HEK293 (cell line): Measurements from ENCODE around the gene NTN4.
A peak's percentile ranks its signal among the peaks of the same experiment; 100 is the strongest.

Experiments
- GLIS2 ChIP-seq: fragments of 450-650 bp; formaldehyde crosslinking; IDR thresholded peaks from 2 replicates; pipeline ENCODE4 v1.5.1; 2016; ENCODE audit warnings: missing biosample characterization, missing genetic modification characterization
- IKZF3 ChIP-seq: fragments of 450-650 bp; IDR thresholded peaks from 2 replicates; pipeline ENCODE4 v1.5.0; 2018; ENCODE audit warnings: missing biosample characterization, mild to moderate bottlenecking, missing genetic modification characterization, moderate library complexity
- KLF7 ChIP-seq: fragments of 450-650 bp; formaldehyde crosslinking; IDR thresholded peaks from 2 replicates; pipeline ENCODE4 v1.5.1; 2016; ENCODE audit warnings: missing biosample characterization, missing genetic modification characterization, borderline replicate concordance
- PRDM6 ChIP-seq: fragments of 450-650 bp; formaldehyde crosslinking; IDR thresholded peaks from 2 replicates; pipeline ENCODE4 v1.5.1; 2017; ENCODE audit warnings: missing biosample characterization, missing genetic modification characterization
- SP2 ChIP-seq: fragments of 450-650 bp; formaldehyde crosslinking; IDR thresholded peaks from 2 replicates; pipeline ENCODE4 v1.5.1; 2016; ENCODE audit warnings: missing biosample characterization, missing genetic modification characterization
- ZBTB10 ChIP-seq: fragments of 450-650 bp; formaldehyde crosslinking; IDR thresholded peaks from 2 replicates; pipeline ENCODE4 v1.5.1; 2016; ENCODE audit warnings: missing biosample characterization, missing genetic modification characterization
- ZBTB48 ChIP-seq: fragments of 450-650 bp; formaldehyde crosslinking; IDR thresholded peaks from 2 replicates; pipeline ENCODE4 v1.5.1; 2016; ENCODE audit warnings: missing biosample characterization, missing genetic modification characterization
- ZFHX2 ChIP-seq: fragments of 450-650 bp; formaldehyde crosslinking; conservative IDR thresholded peaks from 2 replicates; pipeline ENCODE4 v1.5.1; 2016; ENCODE audit warnings: missing biosample characterization, missing genetic modification characterization
- ZNF169 ChIP-seq: fragments of 450-650 bp; formaldehyde crosslinking; IDR thresholded peaks from 2 replicates; pipeline ENCODE4 v1.5.1; 2016; ENCODE audit warnings: missing biosample characterization, missing genetic modification characterization
- ZNF280D ChIP-seq: fragments of 450-650 bp; formaldehyde crosslinking; IDR thresholded peaks from 2 replicates; pipeline ENCODE4 v1.5.1; 2016; ENCODE audit warnings: missing biosample characterization, missing genetic modification characterization
- ZNF311 ChIP-seq: fragments of 450-650 bp; formaldehyde crosslinking; IDR thresholded peaks from 2 replicates; pipeline ENCODE4 v1.5.1; 2017; ENCODE audit warnings: missing biosample characterization, missing genetic modification characterization, borderline replicate concordance
- ZNF366 ChIP-seq: fragments of 450-650 bp; formaldehyde crosslinking; conservative IDR thresholded peaks from 2 replicates; pipeline ENCODE4 v1.5.1; 2016; ENCODE audit warnings: missing biosample characterization, missing genetic modification characterization
- ZNF394 ChIP-seq: fragments of 450-650 bp; formaldehyde crosslinking; IDR thresholded peaks from 2 replicates; pipeline ENCODE4 v1.5.1; 2016; ENCODE audit warnings: missing biosample characterization, missing genetic modification characterization, mild to moderate bottlenecking, moderate library complexity, borderline replicate concordance
- ZNF449 ChIP-seq: fragments of 450-650 bp; formaldehyde crosslinking; IDR thresholded peaks from 2 replicates; pipeline ENCODE4 v1.5.1; 2017; ENCODE audit warnings: missing biosample characterization, mild to moderate bottlenecking, missing genetic modification characterization, moderate library complexity
- ZNF514 ChIP-seq: fragments of 450-650 bp; formaldehyde crosslinking; IDR thresholded peaks from 2 replicates; pipeline ENCODE4 v1.5.1; 2016; ENCODE audit warnings: missing biosample characterization, missing genetic modification characterization
- ZNF549 ChIP-seq: fragments of 450-650 bp; IDR thresholded peaks from 2 replicates; pipeline ENCODE4 v1.5.1; 2018; ENCODE audit warnings: missing biosample characterization, missing genetic modification characterization, mild to moderate bottlenecking, inconsistent platforms, moderate library complexity
- ZNF596 ChIP-seq: fragments of 450-650 bp; IDR thresholded peaks from 2 replicates; pipeline ENCODE4 v1.5.0; 2018; ENCODE audit warnings: missing biosample characterization, mild to moderate bottlenecking, missing genetic modification characterization, moderate library complexity
- ZNF624 ChIP-seq: fragments of 450-650 bp; formaldehyde crosslinking; IDR thresholded peaks from 2 replicates; pipeline ENCODE4 v1.5.1; 2017; ENCODE audit warnings: missing biosample characterization, missing genetic modification characterization
- ZNF654 ChIP-seq: fragments of 450-650 bp; formaldehyde crosslinking; IDR thresholded peaks from 2 replicates; pipeline ENCODE4 v1.5.1; 2016; ENCODE audit warnings: low read depth, missing biosample characterization, missing genetic modification characterization
- ZNF76 ChIP-seq: fragments of 450-650 bp; formaldehyde crosslinking; IDR thresholded peaks from 2 replicates; pipeline ENCODE4; 2016; ENCODE audit warnings: low read depth, missing biosample characterization, missing genetic modification characterization, borderline replicate concordance
- ZNF776 ChIP-seq: fragments of 450-650 bp; formaldehyde crosslinking; IDR thresholded peaks from 2 replicates; pipeline ENCODE4 v1.5.0; 2017; ENCODE audit warnings: missing biosample characterization, missing genetic modification characterization, borderline replicate concordance
- ZNF777 ChIP-seq: fragments of 450-650 bp; formaldehyde crosslinking; IDR thresholded peaks from 2 replicates; pipeline ENCODE4 v1.5.1; 2017; ENCODE audit warnings: missing biosample characterization, missing genetic modification characterization, borderline replicate concordance
- ZNF843 ChIP-seq: fragments of 450-650 bp; formaldehyde crosslinking; IDR thresholded peaks from 2 replicates; pipeline ENCODE4 v1.5.1; 2016; ENCODE audit warnings: missing biosample characterization, missing genetic modification characterization
- TF ChIP-seq, protein P1 (sequence below): fragments of 450-650 bp; formaldehyde crosslinking; conservative IDR thresholded peaks from 2 replicates; pipeline ENCODE4 v1.5.1; 2016; ENCODE audit warnings: low read depth, missing biosample characterization, missing genetic modification characterization
- TF ChIP-seq, protein P2 (sequence below): fragments of 450-650 bp; formaldehyde crosslinking; IDR thresholded peaks from 2 replicates; pipeline ENCODE4 v1.5.1; 2016; ENCODE audit warnings: missing biosample characterization, missing genetic modification characterization

NTN4 gene

DNA sequence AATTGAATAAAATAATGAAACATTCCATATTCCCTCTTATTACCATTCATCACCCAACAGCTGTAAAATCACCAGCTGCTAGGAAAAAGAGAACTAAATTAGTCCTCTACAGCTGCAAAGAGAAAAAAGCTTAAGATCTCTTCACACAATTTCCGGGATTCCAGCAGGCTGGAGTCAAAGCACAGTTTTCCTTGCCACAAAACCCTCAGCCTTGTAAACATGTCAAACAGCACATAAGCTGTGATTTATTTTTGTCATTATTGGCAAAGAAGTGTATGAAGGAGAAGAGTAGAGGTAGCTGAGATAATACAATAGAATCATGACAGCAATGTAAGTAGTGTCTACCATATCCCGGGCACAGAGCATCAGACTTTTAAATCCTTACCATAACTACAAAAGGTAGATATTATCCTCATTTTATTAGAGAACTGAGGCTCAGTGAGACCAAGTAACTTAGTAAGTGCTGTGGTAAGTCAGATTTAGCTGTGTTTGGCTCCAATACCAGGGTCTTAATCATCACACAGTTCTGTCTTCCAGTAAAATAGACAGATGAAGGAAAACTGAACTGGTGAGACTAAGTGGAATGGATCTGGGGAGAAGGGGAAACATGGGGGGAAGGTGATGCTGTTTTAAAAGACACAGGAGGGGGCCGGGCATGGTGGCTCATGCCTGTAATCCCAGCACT lies 57.3 kb downstream of the NTN4 start (continued):
- TF ChIP-seq PRDM6 (tag by site-specific recombination): peak; percentile 98
- no peak for TF ChIP-seq ZNF311
- TF ChIP-seq, protein P1, sequence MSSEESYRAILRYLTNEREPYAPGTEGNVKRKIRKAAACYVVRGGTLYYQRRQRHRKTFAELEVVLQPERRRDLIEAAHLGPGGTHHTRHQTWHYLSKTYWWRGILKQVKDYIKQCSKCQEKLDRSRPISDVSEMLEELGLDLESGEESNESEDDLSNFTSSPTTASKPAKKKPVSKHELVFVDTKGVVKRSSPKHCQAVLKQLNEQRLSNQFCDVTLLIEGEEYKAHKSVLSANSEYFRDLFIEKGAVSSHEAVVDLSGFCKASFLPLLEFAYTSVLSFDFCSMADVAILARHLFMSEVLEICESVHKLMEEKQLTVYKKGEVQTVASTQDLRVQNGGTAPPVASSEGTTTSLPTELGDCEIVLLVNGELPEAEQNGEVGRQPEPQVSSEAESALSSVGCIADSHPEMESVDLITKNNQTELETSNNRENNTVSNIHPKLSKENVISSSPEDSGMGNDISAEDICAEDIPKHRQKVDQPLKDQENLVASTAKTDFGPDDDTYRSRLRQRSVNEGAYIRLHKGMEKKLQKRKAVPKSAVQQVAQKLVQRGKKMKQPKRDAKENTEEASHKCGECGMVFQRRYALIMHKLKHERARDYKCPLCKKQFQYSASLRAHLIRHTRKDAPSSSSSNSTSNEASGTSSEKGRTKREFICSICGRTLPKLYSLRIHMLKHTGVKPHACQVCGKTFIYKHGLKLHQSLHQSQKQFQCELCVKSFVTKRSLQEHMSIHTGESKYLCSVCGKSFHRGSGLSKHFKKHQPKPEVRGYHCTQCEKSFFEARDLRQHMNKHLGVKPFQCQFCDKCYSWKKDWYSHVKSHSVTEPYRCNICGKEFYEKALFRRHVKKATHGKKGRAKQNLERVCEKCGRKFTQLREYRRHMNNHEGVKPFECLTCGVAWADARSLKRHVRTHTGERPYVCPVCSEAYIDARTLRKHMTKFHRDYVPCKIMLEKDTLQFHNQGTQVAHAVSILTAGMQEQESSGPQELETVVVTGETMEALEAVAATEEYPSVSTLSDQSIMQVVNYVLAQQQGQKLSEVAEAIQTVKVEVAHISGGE: no peak
- TF ChIP-seq ZNF514: no peak
- no peak for TF ChIP-seq ZNF280D (tag by site-specific recombination)
- peak; percentile 86 for TF ChIP-seq ZNF843 (tag by site-specific recombination)
- TF ChIP-seq SP2 (tag by site-specific recombination): no peak
- no peak for TF ChIP-seq ZBTB48 (tag by site-specific recombination)
- TF ChIP-seq ZBTB10 (tag by site-specific recombination): no peak
- TF ChIP-seq ZFHX2 (tag by site-specific recombination): no peak
- no peak for TF ChIP-seq ZNF449 (tag by site-specific recombination)
- TF ChIP-seq ZNF366 (tag by site-specific recombination): peak; percentile 80
- TF ChIP-seq ZNF76 (tag by site-specific recombination): no peak
- TF ChIP-seq ZNF596 (tag by site-specific recombination): no peak
- TF ChIP-seq ZNF624: no peak
- TF ChIP-seq KLF7: no peak
- TF ChIP-seq, protein P2, sequence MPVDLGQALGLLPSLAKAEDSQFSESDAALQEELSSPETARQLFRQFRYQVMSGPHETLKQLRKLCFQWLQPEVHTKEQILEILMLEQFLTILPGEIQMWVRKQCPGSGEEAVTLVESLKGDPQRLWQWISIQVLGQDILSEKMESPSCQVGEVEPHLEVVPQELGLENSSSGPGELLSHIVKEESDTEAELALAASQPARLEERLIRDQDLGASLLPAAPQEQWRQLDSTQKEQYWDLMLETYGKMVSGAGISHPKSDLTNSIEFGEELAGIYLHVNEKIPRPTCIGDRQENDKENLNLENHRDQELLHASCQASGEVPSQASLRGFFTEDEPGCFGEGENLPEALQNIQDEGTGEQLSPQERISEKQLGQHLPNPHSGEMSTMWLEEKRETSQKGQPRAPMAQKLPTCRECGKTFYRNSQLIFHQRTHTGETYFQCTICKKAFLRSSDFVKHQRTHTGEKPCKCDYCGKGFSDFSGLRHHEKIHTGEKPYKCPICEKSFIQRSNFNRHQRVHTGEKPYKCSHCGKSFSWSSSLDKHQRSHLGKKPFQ (tag by site-specific recombination): peak; percentile 54; the same call in 1 of the 2 replicates
- peak; percentile 87 for TF ChIP-seq IKZF3 (tag by site-specific recombination)
- no peak for TF ChIP-seq ZNF169 (tag by site-specific recombination)
- TF ChIP-seq GLIS2: no peak
- TF ChIP-seq ZNF549 (tag by site-specific recombination): 0 out of 2 replicates have a peak, but pooled peaks have one; percentile 9
- TF ChIP-seq ZNF394: peak; percentile 98
- no peak for TF ChIP-seq ZNF776 (tag by site-specific recombination)
- peak; percentile 10; the same call in 1 of the 2 replicates for TF ChIP-seq ZNF654
- TF ChIP-seq ZNF777 (tag by site-specific recombination): no peak
